Stomach (tissue), 9 donors: ENCODE results near the gene EIF1AX. TPM values are rescaled to one million over a fixed set of nuclear protein-coding genes. Genes with fewer than 3 reads are reported as not detected.

Experiments
- DNase-seq, 2 donors: peaks; one replicate each; pipeline versions ENCODE4 v3.0.0 to v3.0.0-alpha.2; 2013 to 2019
- H3K27ac ChIP-seq, 5 donors: fragments of 200-600 bp in 4 of 5; sonication (generic) in 4 of 5; one replicate each; pipeline ENCODE4 v1.5.1; 2013 to 2019; ENCODE audit warnings: mild to moderate bottlenecking in 1 of 5, moderate library complexity in 1 of 5
- H3K27me3 ChIP-seq, 3 donors: fragments of 200-600 bp; sonication (generic); one replicate each; pipeline ENCODE4 v1.5.1; 2017 to 2019; ENCODE audit warnings: mixed run types in 1 of 3
- H3K36me3 ChIP-seq, 4 donors: fragments of 200-600 bp; sonication (generic); 1 replicate in 3 of 4; 2 replicates in 1 of 4; pipeline ENCODE4 v1.5.1; 2016 to 2019
- H3K4me1 ChIP-seq, 4 donors: fragments of 200-600 bp; sonication (generic); one replicate each; pipeline ENCODE4 v1.5.1; 2016 to 2019
- H3K4me3 ChIP-seq, 4 donors: fragments of 200-600 bp; sonication (generic) in 3 of 4; one replicate each; pipeline ENCODE4 v1.5.1; 2016 to 2019; ENCODE audit warnings: mild to moderate bottlenecking in 1 of 4
- H3K9me3 ChIP-seq, 4 donors: fragments of 200-600 bp; sonication (generic); one replicate each; pipeline ENCODE4 v1.5.1; 2016 to 2019
- EP300 ChIP-seq: sonication (generic); formaldehyde crosslinking; IDR thresholded peaks from one replicate; pipeline ENCODE4 v1.6.1; 2017; ENCODE audit warnings: antibody characterized with exemption
- POLR2A ChIP-seq, 4 donors: fragments of 450-650 bp; IDR thresholded peaks; one replicate each; pipeline ENCODE4 v1.6.1; 2016; ENCODE audit warnings: antibody characterized with exemption in 4 of 4, control low read depth in 2 of 4, mild to moderate bottlenecking in 1 of 4, moderate library complexity in 1 of 4
- POLR2AphosphoS5 ChIP-seq, 3 donors: sonication (generic); formaldehyde crosslinking; IDR thresholded peaks; one replicate each; pipeline ENCODE4 v1.6.1; 2016; ENCODE audit warnings: antibody characterized with exemption in 3 of 3
- WGBS, 5 donors: extraction: QIAGEN DNeasy Blood & Tissue Kit in 3 of 5; methylation state at CpG; one replicate each; pipeline versions ENCODE4 v1.1.5 to v1.1.7; 2013 to 2018; 5-methylcytosine and 5-hydroxymethylcytosine counted together
- intact Hi-C: fragments of 100-400 bp; cut with DNase I; formaldehyde crosslinking; loops from one replicate; pipeline ENCODE4 v1.15.1; 2023; ENCODE audit warnings: low total_unique reads
- polyA plus RNA-seq, 3 donors: library from polyadenylated mRNA; stranded (reverse); fragments of 200-250 nt; gene quantifications; one replicate each; pipeline ENCODE4 v1.2.3, GENCODE V29; 2013
- total RNA-seq, 5 donors: library from RNA; depleted of rRNA; stranded (reverse); fragments of >200 nt; gene quantifications; one replicate each; pipeline versions ENCODE4 v1.1.0 to v1.2.3, GENCODE V29; 2014 to 2016
- TF ChIP-seq, protein P1 (sequence below), 7 experiments: fragments of 450-650 bp in 4 of 7; fragments of 200-600 bp in 3 of 7; sonication (generic) in 3 of 7; IDR thresholded peaks; one replicate each; pipeline ENCODE4 v1.5.1; 2016 to 2019; ENCODE audit warnings: antibody characterized with exemption in 7 of 7, control low read depth in 2 of 7, mild to moderate bottlenecking in 1 of 7
- donor health status: healthy with polysubstance abuse.
- donor health status: Bipolar disorder and iron deficiency.
- donor health status: healthy.

The EIF1AX gene
- total and polyA plus RNA-seq, 8 donors: 25.0 to 85.2 (median 37.7) TPM

DNA sequence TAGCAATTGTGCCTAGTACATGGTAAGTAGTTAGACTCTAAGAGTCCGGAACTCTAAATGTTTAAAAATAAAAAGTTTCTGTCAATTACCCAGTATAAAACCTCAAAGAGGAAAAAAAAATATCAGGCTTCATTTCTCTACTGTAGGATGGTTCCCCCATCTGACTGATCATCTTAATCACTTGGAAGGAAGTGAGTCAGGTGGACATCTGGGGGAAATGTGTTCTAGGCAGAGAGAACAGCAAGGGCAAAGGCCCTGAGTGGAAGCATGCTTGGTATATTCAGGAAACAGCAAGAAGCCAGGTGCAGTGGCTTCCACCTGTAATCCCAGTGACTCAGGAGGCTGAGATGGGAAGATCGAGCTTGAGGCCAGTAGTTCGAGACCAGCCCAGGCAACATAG lies 2.9 kb upstream of the EIF1AX start:
- intact Hi-C loops: no loop called here
- no peak for TF ChIP-seq EP300
- TF ChIP-seq, protein P1, sequence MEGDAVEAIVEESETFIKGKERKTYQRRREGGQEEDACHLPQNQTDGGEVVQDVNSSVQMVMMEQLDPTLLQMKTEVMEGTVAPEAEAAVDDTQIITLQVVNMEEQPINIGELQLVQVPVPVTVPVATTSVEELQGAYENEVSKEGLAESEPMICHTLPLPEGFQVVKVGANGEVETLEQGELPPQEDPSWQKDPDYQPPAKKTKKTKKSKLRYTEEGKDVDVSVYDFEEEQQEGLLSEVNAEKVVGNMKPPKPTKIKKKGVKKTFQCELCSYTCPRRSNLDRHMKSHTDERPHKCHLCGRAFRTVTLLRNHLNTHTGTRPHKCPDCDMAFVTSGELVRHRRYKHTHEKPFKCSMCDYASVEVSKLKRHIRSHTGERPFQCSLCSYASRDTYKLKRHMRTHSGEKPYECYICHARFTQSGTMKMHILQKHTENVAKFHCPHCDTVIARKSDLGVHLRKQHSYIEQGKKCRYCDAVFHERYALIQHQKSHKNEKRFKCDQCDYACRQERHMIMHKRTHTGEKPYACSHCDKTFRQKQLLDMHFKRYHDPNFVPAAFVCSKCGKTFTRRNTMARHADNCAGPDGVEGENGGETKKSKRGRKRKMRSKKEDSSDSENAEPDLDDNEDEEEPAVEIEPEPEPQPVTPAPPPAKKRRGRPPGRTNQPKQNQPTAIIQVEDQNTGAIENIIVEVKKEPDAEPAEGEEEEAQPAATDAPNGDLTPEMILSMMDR (IDR thresholded peaks at IDR 0.05): no peak
- TF ChIP-seq POLR2AphosphoS5 (IDR thresholded peaks at IDR 0.05): no peak
- no peak for TF ChIP-seq POLR2A (IDR thresholded peaks at IDR 0.05)
- 75 to 93% (median 88%) methylated on average over 3 of the region's 3 CpGs for WGBS, 5 donors
- H3K27ac ChIP-seq: no peak overlapping the region
- DNase-seq: peak in 1 of 2 donors; percentile 1
- no peaks in the 10 kb centered on the region for H3K36me3 ChIP-seq
- peaks cover 2 to 24% (median 17%) of the 10 kb centered on the region in 4 donors for H3K4me1 ChIP-seq
- peaks cover 0 to 4% (median 0%) of the 10 kb centered on the region in 4 donors for H3K9me3 ChIP-seq
- no peaks in the 10 kb centered on the region for H3K27me3 ChIP-seq
- H3K4me3 ChIP-seq: no peak overlapping the region

DNA sequence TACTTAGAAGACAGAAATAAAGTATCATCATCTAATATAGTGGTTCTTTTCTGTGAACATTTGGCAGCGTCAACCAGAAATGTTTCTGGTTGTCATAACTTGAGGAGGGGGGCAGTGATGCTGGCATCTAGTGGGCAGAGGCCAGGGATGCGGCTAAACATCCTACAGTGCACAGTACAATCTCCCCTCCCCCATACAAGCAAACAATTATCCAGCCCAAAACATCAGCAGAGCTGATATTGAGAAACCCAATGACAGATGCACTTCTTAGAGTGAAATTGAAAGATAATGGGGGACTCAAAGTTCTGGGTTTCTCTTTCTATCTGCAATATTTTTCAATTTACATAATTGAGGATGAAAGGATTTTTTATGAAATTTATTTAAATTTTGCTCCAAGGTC lies 1.9 kb upstream of the EIF1AX start:
- H3K27ac ChIP-seq: peak overlapping the region in 2 of 5 donors; percentile 91 to 97
- WGBS, 5 donors: 46 to 76% (median 62%) methylated on average over 2 of the region's 2 CpGs
- H3K4me1 ChIP-seq: peaks cover 5 to 31% (median 27%) of the 10 kb centered on the region in 4 donors
- no peak for TF ChIP-seq POLR2AphosphoS5 (IDR thresholded peaks at IDR 0.05)
- TF ChIP-seq, protein P1 (IDR thresholded peaks at IDR 0.05): no peak
- TF ChIP-seq POLR2A (IDR thresholded peaks at IDR 0.05): no peak
- TF ChIP-seq EP300: no peak
- no peaks in the 10 kb centered on the region for H3K27me3 ChIP-seq
- no peaks in the 10 kb centered on the region for H3K36me3 ChIP-seq
- intact Hi-C loops: no loop called here
- no peaks in the 10 kb centered on the region for H3K9me3 ChIP-seq
- H3K4me3 ChIP-seq: no peak overlapping the region
- DNase-seq: peak in 1 of 2 donors; percentile 23

DNA sequence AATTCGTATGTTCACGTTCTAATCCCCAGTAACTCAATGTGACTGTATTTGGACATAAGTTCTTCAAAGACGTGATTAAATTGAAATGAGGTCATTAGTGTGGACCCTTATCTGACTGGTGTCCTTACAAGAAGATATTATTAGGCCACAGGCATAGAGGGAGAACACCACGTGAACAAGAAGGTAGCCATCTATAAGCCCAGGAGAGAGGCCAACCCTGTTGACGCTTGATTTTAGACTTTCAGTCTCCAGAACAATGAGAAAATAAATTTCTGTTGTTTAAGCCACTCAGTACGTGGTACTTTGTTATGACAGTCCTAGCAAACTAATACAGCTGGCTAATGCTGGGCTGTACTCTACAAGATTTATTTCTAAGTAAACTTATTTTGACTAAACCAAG lies 1.5 kb upstream of the EIF1AX start:
- intact Hi-C loops: no loop called here
- WGBS, 5 donors: 56 to 65% (median 60%) methylated on average over 6 of the region's 6 CpGs

DNA sequence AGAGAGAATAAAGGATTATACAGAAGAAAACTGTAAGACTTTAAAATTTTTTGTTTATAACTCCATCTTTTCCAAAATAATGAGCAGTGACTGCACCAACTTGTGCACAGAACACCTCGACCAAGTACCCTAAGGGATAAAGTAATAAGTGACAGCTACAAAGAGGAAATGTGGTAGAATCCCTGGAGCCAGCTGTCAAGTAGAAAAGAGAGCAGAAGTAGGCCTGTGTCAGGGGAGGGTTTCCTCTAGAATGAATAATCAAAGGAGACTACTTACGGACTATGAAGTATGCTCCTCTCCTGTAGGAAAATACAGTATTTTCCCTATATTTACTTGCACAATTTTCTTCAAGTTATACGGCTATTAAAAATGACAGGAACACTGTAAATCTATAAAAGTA lies 1.2 kb downstream of the EIF1AX start:
- peak overlapping the region in 4 of 5 donors; percentile 88 to 97 (median 92) for H3K27ac ChIP-seq
- peaks cover 5 to 50% (median 36%) of the 10 kb centered on the region in 4 donors for H3K4me1 ChIP-seq
- DNase-seq: peak in 1 of 2 donors; percentile 30
- intact Hi-C loops: no loop called here
- no peak for TF ChIP-seq EP300
- TF ChIP-seq POLR2AphosphoS5 (IDR thresholded peaks at IDR 0.05): no peak
- TF ChIP-seq, protein P1 (IDR thresholded peaks at IDR 0.05): no peak
- TF ChIP-seq POLR2A (IDR thresholded peaks at IDR 0.05): no peak
- 0 to 29% (median 5%) methylated on average over 3 of the region's 3 CpGs for WGBS, 5 donors
- peaks cover 4 to 31% (median 28%) of the 10 kb centered on the region in 4 donors for H3K36me3 ChIP-seq
- no peaks in the 10 kb centered on the region for H3K9me3 ChIP-seq
- H3K27me3 ChIP-seq: no peaks in the 10 kb centered on the region
- H3K4me3 ChIP-seq: peak overlapping the region; percentile 73 to 96 (median 80)

More for the DNA sequence above, 1.5 kb upstream of the EIF1AX start:
- Histone ChIP-seq H3K36me3 (peaks cover 2 to 4% (median 3%) of the 10 kb centered on the region in 4 donors), H3K27me3 (no peaks in the 10 kb centered on the region), H3K9me3 (no peaks in the 10 kb centered on the region), H3K4me1 (peaks cover 5 to 31% (median 29%) of the 10 kb centered on the region in 4 donors), H3K4me3 (no peak overlapping the region), H3K27ac (peak overlapping the region in 3 of 5 donors; percentile 77 to 97 (median 91))
- TF ChIP-seq POLR2AphosphoS5 (IDR thresholded peaks at IDR 0.05) (no peak), EP300 (no peak), POLR2A (IDR thresholded peaks at IDR 0.05) (no peak)
- TF ChIP-seq, protein P1 (IDR thresholded peaks at IDR 0.05): no peak
- peak in 1 of 2 donors; percentile 13 for DNase-seq
